Ovary (tissue), 9 donors: ENCODE measurements around the gene PARM1. TPM values are rescaled to one million over a fixed set of nuclear protein-coding genes. Genes with fewer than 3 reads are reported as not detected.

Source experiments
- DNase-seq, 5 donors: peaks; one replicate each; pipeline ENCODE4 v3.0.0-alpha.2; 2019 to 2020
- H3K27ac ChIP-seq, 2 donors: fragments of 200-600 bp; one replicate each; pipeline versions ENCODE4 v1.5.1 to v1.8.0; 2019 to 2022
- H3K27me3 ChIP-seq: fragments of 200-600 bp; one replicate; pipeline ENCODE4 v1.8.0; 2022
- H3K36me3 ChIP-seq: fragments of 200-600 bp; sonication (generic); one replicate; pipeline ENCODE4 v1.5.1; 2019
- H3K4me1 ChIP-seq: one replicate; pipeline ENCODE4 v1.8.1; 2013; ENCODE audit warnings: mild to moderate bottlenecking, moderate library complexity; ENCODE audit not compliant: insufficient read depth
- H3K4me3 ChIP-seq: fragments of 200-600 bp; sonication (generic); one replicate; pipeline ENCODE4 v1.5.1; 2017
- H3K9me3 ChIP-seq, 2 donors: fragments of 200-600 bp in 1 of 2; sonication (generic) in 1 of 2; one replicate each; pipeline versions ENCODE4 v1.5.1 to v1.8.1; 2013 to 2019; ENCODE audit warnings: mild to moderate bottlenecking in 1 of 2, moderate library complexity in 1 of 2
- CTCF ChIP-seq, 3 donors: fragments of 450-650 bp in 2 of 3; fragments of 200-600 bp in 1 of 3; IDR thresholded peaks; one replicate each; pipeline versions ENCODE4 v1.5.1 to v1.8.0; 2016 to 2022; ENCODE audit warnings: antibody characterized with exemption in 3 of 3, mild to moderate bottlenecking in 1 of 3
- EP300 ChIP-seq: sonication (generic); formaldehyde crosslinking; IDR thresholded peaks from one replicate; pipeline ENCODE4 v1.6.1; 2017; ENCODE audit warnings: antibody characterized with exemption
- POLR2A ChIP-seq: fragments of 450-650 bp; IDR thresholded peaks from one replicate; pipeline ENCODE4 v1.6.1; 2017; ENCODE audit warnings: antibody characterized with exemption, mild to moderate bottlenecking, moderate library complexity
- WGBS, 3 donors: extraction: QIAGEN DNeasy Blood & Tissue Kit in 1 of 3; methylation state at CpG; one replicate each; pipeline versions ENCODE4 v1.1.5 to v1.1.7; 2013 to 2017; 5-methylcytosine and 5-hydroxymethylcytosine counted together
- intact Hi-C, 4 donors: fragments of 100-400 bp; cut with DNase I; formaldehyde crosslinking; loops; one replicate each; pipeline versions ENCODE4 v1.11.0 to v1.15.1; 2022 to 2023
- polyA plus RNA-seq, 2 donors: library from polyadenylated mRNA; stranded (reverse); fragments of 200-250 nt in 1 of 2; fragments of 350-450 nt in 1 of 2; fragmentation: Illumina TruSeq in 1 of 2; extraction: RNeasy Lipid Tissue Mini Kit (QIAGEN cat#74804) in 1 of 2; gene quantifications; one replicate each; pipeline ENCODE4 v1.2.3, GENCODE V29; 2013 to 2014
- total RNA-seq, 7 donors: library from RNA; depleted of rRNA in 2 of 7; stranded (reverse); fragments of >200 nt in 2 of 7; fragmentation: NEBNext Ultra II Directional in 3 of 7; extraction: Animal tissue kit (Norgen Biotek cat#: 25700) in 3 of 7; gene quantifications; one replicate each; pipeline versions ENCODE4 v1.1.0 to v1.2.4, GENCODE V29; 2016 to 2023
- donor health status: DM: no; HTN: no; CAD: no; lungs with moderate emphysema.
- donor health status: DM: no; HTN: no; CAD: no.
- donor health status: Bipolar disorder and iron deficiency.
- donor health status: DM: yes; HTN: yes; CAD: no.
- donor health status: DM: no; HTN: no; CAD: no.
- donor health status: DM: yes; HTN: yes; CAD: no.

PARM1 gene
- total and polyA plus RNA-seq, 9 donors: 1.9 to 90.1 (median 12.6) TPM

- H3K4me1 ChIP-seq: no peaks in the 10 kb centered on the region
- 84 to 87% (median 84%) methylated on average over 3 of the region's 3 CpGs for WGBS, 3 donors
- H3K27ac ChIP-seq: no peak overlapping the region
- H3K9me3 ChIP-seq: no peaks in the 10 kb centered on the region
- H3K36me3 ChIP-seq: no peaks in the 10 kb centered on the region
- TF ChIP-seq EP300 (no peak), POLR2A (no peak), CTCF (IDR thresholded peaks at IDR 0.05) (no peak)
- intact Hi-C loops: no loop called here
- no peak overlapping the region for H3K4me3 ChIP-seq
- DNase-seq: no peak
- H3K27me3 ChIP-seq: no peaks in the 10 kb centered on the region
Observed at GRCh38 chr4:75018811-75019479, 86.0 kb downstream of the PARM1 start.

GRCh38 chr4:75025431-75025830 is 92.5 kb downstream of the PARM1 start:
- no peak for DNase-seq
- TF ChIP-seq CTCF (IDR thresholded peaks at IDR 0.05): no peak
- no peak for TF ChIP-seq POLR2A
- no peak overlapping the region for H3K4me3 ChIP-seq
- WGBS, 3 donors: 87 to 91% (median 90%) methylated on average over 5 of the region's 5 CpGs
- H3K36me3 ChIP-seq: no peaks in the 10 kb centered on the region
- H3K27ac ChIP-seq: no peak overlapping the region
- intact Hi-C loops: no loop called here
- no peaks in the 10 kb centered on the region for H3K4me1 ChIP-seq
- no peaks in the 10 kb centered on the region for H3K27me3 ChIP-seq
- H3K9me3 ChIP-seq: no peaks in the 10 kb centered on the region

GRCh38 chr4:75028196-75028854 is 95.4 kb downstream of the PARM1 start:
- H3K36me3 ChIP-seq: no peaks in the 10 kb centered on the region
- intact Hi-C loops: no loop called here
- H3K27ac ChIP-seq: no peak overlapping the region
- no peak for DNase-seq
- H3K9me3 ChIP-seq: no peaks in the 10 kb centered on the region
- H3K27me3 ChIP-seq: no peaks in the 10 kb centered on the region
- no peaks in the 10 kb centered on the region for H3K4me1 ChIP-seq
- 17 to 50% (median 17%) methylated on average over 6 of the region's 6 CpGs for WGBS, 3 donors
- no peak overlapping the region for H3K4me3 ChIP-seq
- TF ChIP-seq POLR2A (no peak), EP300 (no peak), CTCF (IDR thresholded peaks at IDR 0.05) (no peak)

GRCh38 chr4:75030028-75030427 is 97.1 kb downstream of the PARM1 start:
- Histone ChIP-seq H3K36me3 (no peaks in the 10 kb centered on the region), H3K4me3 (no peak overlapping the region), H3K27ac (no peak overlapping the region), H3K4me1 (no peaks in the 10 kb centered on the region), H3K9me3 (no peaks in the 10 kb centered on the region), H3K27me3 (no peaks in the 10 kb centered on the region)
- DNase-seq: no peak
- 73 to 86% (median 77%) methylated on average over 1 of the region's 1 CpG for WGBS, 3 donors
- TF ChIP-seq POLR2A: no peak
- TF ChIP-seq CTCF (IDR thresholded peaks at IDR 0.05): no peak
- intact Hi-C loops: no loop called here
